Measurements from ENCODE around the gene STRAP.

The STRAP gene

GRCh38 chr12:15846887-15847286 lies 35.3 kb upstream of the STRAP start:
- Histone ChIP-seq H4K20me1 (ENCODE audit: insufficient read depth, low read length) (no peaks in the 10 kb centered on the region), H3K4me1 (ENCODE audit: insufficient read depth, low read length, severe bottlenecking) (no peaks in the 10 kb centered on the region), H3K4me3 (ENCODE audit: low read depth, low read length, poor library complexity, severe bottlenecking) (no peak overlapping the region), H3K9ac (ENCODE audit: low read length) (no peak overlapping the region), H3K9me3 (ENCODE audit: low read length) (no peaks in the 10 kb centered on the region), H3K36me3 (ENCODE audit: insufficient read depth, low read length) (no peaks in the 10 kb centered on the region), H3K79me2 (ENCODE audit: insufficient read depth, low read length) (no peaks in the 10 kb centered on the region), H3K27me3 (ENCODE audit: insufficient read depth, low read length) (no peaks in the 10 kb centered on the region), H3F3A (ENCODE audit: insufficient read depth, low read length) (no peaks in the 10 kb centered on the region), H2AFZ (ENCODE audit: low read length) (no peak overlapping the region), H3K9me2 (ENCODE audit: low read depth, low read length) (no peaks in the 10 kb centered on the region), H3K4me2 (ENCODE audit: low read length) (no peak overlapping the region), H3K27ac (ENCODE audit: low read depth, low read length, poor library complexity, severe bottlenecking) (no peak overlapping the region)
- TF ChIP-seq EZH2 (IDR thresholded peaks at IDR 0.05; ENCODE audit: borderline replicate concordance, low read length), result no peak
- TF ChIP-seq, protein P1, sequence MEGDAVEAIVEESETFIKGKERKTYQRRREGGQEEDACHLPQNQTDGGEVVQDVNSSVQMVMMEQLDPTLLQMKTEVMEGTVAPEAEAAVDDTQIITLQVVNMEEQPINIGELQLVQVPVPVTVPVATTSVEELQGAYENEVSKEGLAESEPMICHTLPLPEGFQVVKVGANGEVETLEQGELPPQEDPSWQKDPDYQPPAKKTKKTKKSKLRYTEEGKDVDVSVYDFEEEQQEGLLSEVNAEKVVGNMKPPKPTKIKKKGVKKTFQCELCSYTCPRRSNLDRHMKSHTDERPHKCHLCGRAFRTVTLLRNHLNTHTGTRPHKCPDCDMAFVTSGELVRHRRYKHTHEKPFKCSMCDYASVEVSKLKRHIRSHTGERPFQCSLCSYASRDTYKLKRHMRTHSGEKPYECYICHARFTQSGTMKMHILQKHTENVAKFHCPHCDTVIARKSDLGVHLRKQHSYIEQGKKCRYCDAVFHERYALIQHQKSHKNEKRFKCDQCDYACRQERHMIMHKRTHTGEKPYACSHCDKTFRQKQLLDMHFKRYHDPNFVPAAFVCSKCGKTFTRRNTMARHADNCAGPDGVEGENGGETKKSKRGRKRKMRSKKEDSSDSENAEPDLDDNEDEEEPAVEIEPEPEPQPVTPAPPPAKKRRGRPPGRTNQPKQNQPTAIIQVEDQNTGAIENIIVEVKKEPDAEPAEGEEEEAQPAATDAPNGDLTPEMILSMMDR (IDR thresholded peaks at IDR 0.05; ENCODE audit: low read length), result no peak

- Histone ChIP-seq H3K9me2 (ENCODE audit: low read depth, low read length) (no peaks in the 10 kb centered on the region), H3K27me3 (ENCODE audit: insufficient read depth, low read length) (no peaks in the 10 kb centered on the region), H2AFZ (ENCODE audit: low read length) (no peak overlapping the region), H3K36me3 (ENCODE audit: insufficient read depth, low read length) (no peaks in the 10 kb centered on the region), H3K27ac (ENCODE audit: low read depth, low read length, poor library complexity, severe bottlenecking) (no peak overlapping the region), H3K9me3 (ENCODE audit: low read length) (no peaks in the 10 kb centered on the region), H3K79me2 (ENCODE audit: insufficient read depth, low read length) (no peaks in the 10 kb centered on the region), H3K4me1 (ENCODE audit: insufficient read depth, low read length, severe bottlenecking) (no peaks in the 10 kb centered on the region), H3K4me3 (ENCODE audit: low read depth, low read length, poor library complexity, severe bottlenecking) (no peak overlapping the region), H3K9ac (ENCODE audit: low read length) (no peak overlapping the region), H4K20me1 (ENCODE audit: insufficient read depth, low read length) (no peaks in the 10 kb centered on the region), H3F3A (ENCODE audit: insufficient read depth, low read length) (no peaks in the 10 kb centered on the region), H3K4me2 (ENCODE audit: low read length) (no peak overlapping the region)
- TF ChIP-seq EZH2 (IDR thresholded peaks at IDR 0.05; ENCODE audit: borderline replicate concordance, low read length), result no peak
- TF ChIP-seq, protein P1 (IDR thresholded peaks at IDR 0.05; ENCODE audit: low read length), result no peak
These were observed 33.6 kb upstream of the STRAP start for GRCh38 chr12:15848606-15849005.

GRCh38 chr12:15851045-15851620 lies 31.1 kb upstream of the STRAP start:
- no peaks in the 10 kb centered on the region for H3K27me3 ChIP-seq (ENCODE audit: insufficient read depth, low read length)
- H3K27ac ChIP-seq (ENCODE audit: low read depth, low read length, poor library complexity, severe bottlenecking), result no peak overlapping the region
- H3F3A ChIP-seq (ENCODE audit: insufficient read depth, low read length), result no peaks in the 10 kb centered on the region
- H3K36me3 ChIP-seq (ENCODE audit: insufficient read depth, low read length), result no peaks in the 10 kb centered on the region
- H3K4me1 ChIP-seq (ENCODE audit: insufficient read depth, low read length, severe bottlenecking), result no peaks in the 10 kb centered on the region
- H3K9ac ChIP-seq (ENCODE audit: low read length), result no peak overlapping the region
- H3K79me2 ChIP-seq (ENCODE audit: insufficient read depth, low read length), result no peaks in the 10 kb centered on the region
- H2AFZ ChIP-seq (ENCODE audit: low read length), result no peak overlapping the region
- no peak overlapping the region for H3K4me2 ChIP-seq (ENCODE audit: low read length)
- no peak overlapping the region for H3K4me3 ChIP-seq (ENCODE audit: low read depth, low read length, poor library complexity, severe bottlenecking)
- H3K9me2 ChIP-seq (ENCODE audit: low read depth, low read length), result no peaks in the 10 kb centered on the region
- no peaks in the 10 kb centered on the region for H4K20me1 ChIP-seq (ENCODE audit: insufficient read depth, low read length)
- TF ChIP-seq, protein P1 (IDR thresholded peaks at IDR 0.05; ENCODE audit: low read length), result no peak
- TF ChIP-seq EZH2 (IDR thresholded peaks at IDR 0.05; ENCODE audit: borderline replicate concordance, low read length), result no peak
- no peaks in the 10 kb centered on the region for H3K9me3 ChIP-seq (ENCODE audit: low read length)
